ENCODE measurements around the gene KAT8.

DNA sequence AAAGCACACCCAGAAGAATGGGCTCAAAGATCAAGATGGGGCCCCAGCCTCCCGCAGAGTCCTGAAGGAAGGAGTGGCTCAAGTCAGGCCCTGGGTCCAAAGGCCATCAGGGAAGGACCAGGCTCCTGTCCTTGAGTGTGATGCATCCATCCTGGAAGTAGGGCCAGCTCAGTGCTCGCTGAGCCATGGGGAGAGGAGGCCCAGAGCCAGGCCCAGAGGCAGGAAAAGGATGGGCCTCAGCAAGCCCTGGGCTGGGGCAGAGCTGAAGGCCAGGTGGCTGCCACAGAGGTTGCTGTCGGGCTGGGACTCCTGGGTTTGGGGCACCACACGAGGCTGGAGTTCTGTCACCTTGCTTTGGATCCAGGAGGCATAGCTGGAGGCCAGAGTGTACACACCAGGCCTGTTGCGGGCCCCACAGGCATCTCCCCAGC is 14.4 kb downstream of the KAT8 start:
- TF ChIP-seq, protein P1, sequence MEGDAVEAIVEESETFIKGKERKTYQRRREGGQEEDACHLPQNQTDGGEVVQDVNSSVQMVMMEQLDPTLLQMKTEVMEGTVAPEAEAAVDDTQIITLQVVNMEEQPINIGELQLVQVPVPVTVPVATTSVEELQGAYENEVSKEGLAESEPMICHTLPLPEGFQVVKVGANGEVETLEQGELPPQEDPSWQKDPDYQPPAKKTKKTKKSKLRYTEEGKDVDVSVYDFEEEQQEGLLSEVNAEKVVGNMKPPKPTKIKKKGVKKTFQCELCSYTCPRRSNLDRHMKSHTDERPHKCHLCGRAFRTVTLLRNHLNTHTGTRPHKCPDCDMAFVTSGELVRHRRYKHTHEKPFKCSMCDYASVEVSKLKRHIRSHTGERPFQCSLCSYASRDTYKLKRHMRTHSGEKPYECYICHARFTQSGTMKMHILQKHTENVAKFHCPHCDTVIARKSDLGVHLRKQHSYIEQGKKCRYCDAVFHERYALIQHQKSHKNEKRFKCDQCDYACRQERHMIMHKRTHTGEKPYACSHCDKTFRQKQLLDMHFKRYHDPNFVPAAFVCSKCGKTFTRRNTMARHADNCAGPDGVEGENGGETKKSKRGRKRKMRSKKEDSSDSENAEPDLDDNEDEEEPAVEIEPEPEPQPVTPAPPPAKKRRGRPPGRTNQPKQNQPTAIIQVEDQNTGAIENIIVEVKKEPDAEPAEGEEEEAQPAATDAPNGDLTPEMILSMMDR (tag by site-specific recombination; IDR thresholded peaks at IDR 0.05) = no peak
- no peak for TF ChIP-seq ZNF16 (tag by site-specific recombination; IDR thresholded peaks at IDR 0.05; ENCODE audit: low read depth)
- no peak for TF ChIP-seq ZNF777 (tag by site-specific recombination; IDR thresholded peaks at IDR 0.05; ENCODE audit: borderline replicate concordance)
- TF ChIP-seq ZNF121 (tag by site-specific recombination; IDR thresholded peaks at IDR 0.05) = no peak
- no peak for TF ChIP-seq TCF7L2 (IDR thresholded peaks at IDR 0.05; ENCODE audit: borderline replicate concordance, low read depth, low read length)
- no peak for TF ChIP-seq TRIM28 (IDR thresholded peaks at IDR 0.05; ENCODE audit: borderline replicate concordance, low read length)
- no peak for TF ChIP-seq ZNF555 (tag by site-specific recombination; conservative IDR thresholded peaks at IDR 0.05)
- TF ChIP-seq, protein P2, sequence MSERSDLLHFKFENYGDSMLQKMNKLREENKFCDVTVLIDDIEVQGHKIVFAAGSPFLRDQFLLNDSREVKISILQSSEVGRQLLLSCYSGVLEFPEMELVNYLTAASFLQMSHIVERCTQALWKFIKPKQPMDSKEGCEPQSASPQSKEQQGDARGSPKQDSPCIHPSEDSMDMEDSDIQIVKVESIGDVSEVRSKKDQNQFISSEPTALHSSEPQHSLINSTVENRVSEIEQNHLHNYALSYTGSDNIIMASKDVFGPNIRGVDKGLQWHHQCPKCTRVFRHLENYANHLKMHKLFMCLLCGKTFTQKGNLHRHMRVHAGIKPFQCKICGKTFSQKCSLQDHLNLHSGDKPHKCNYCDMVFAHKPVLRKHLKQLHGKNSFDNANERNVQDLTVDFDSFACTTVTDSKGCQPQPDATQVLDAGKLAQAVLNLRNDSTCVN (tag by site-specific recombination; optimal IDR thresholded peaks at IDR 0.05) = no peak
- TF ChIP-seq, protein P3, sequence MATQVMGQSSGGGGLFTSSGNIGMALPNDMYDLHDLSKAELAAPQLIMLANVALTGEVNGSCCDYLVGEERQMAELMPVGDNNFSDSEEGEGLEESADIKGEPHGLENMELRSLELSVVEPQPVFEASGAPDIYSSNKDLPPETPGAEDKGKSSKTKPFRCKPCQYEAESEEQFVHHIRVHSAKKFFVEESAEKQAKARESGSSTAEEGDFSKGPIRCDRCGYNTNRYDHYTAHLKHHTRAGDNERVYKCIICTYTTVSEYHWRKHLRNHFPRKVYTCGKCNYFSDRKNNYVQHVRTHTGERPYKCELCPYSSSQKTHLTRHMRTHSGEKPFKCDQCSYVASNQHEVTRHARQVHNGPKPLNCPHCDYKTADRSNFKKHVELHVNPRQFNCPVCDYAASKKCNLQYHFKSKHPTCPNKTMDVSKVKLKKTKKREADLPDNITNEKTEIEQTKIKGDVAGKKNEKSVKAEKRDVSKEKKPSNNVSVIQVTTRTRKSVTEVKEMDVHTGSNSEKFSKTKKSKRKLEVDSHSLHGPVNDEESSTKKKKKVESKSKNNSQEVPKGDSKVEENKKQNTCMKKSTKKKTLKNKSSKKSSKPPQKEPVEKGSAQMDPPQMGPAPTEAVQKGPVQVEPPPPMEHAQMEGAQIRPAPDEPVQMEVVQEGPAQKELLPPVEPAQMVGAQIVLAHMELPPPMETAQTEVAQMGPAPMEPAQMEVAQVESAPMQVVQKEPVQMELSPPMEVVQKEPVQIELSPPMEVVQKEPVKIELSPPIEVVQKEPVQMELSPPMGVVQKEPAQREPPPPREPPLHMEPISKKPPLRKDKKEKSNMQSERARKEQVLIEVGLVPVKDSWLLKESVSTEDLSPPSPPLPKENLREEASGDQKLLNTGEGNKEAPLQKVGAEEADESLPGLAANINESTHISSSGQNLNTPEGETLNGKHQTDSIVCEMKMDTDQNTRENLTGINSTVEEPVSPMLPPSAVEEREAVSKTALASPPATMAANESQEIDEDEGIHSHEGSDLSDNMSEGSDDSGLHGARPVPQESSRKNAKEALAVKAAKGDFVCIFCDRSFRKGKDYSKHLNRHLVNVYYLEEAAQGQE (tag by site-specific recombination; IDR thresholded peaks at IDR 0.05) = no peak
- TF ChIP-seq SALL2 (tag by site-specific recombination; IDR thresholded peaks at IDR 0.05; ENCODE audit: borderline replicate concordance) = no peak
- TF ChIP-seq, protein P4, sequence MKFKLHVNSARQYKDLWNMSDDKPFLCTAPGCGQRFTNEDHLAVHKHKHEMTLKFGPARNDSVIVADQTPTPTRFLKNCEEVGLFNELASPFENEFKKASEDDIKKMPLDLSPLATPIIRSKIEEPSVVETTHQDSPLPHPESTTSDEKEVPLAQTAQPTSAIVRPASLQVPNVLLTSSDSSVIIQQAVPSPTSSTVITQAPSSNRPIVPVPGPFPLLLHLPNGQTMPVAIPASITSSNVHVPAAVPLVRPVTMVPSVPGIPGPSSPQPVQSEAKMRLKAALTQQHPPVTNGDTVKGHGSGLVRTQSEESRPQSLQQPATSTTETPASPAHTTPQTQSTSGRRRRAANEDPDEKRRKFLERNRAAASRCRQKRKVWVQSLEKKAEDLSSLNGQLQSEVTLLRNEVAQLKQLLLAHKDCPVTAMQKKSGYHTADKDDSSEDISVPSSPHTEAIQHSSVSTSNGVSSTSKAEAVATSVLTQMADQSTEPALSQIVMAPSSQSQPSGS (tag by site-specific recombination; IDR thresholded peaks at IDR 0.05; ENCODE audit: low read depth) = no peak

All from HEK293 (cell line).